ENCODE measurements around the gene RBM18. TPM values are rescaled to one million over a fixed set of nuclear protein-coding genes. Genes with fewer than 3 reads are reported as not detected.
A peak's percentile ranks its signal among the peaks of the same experiment; 100 is the strongest.

Gene RBM18
- total RNA-seq, 1 donor from 2014 or later = 63.8 TPM

DNA sequence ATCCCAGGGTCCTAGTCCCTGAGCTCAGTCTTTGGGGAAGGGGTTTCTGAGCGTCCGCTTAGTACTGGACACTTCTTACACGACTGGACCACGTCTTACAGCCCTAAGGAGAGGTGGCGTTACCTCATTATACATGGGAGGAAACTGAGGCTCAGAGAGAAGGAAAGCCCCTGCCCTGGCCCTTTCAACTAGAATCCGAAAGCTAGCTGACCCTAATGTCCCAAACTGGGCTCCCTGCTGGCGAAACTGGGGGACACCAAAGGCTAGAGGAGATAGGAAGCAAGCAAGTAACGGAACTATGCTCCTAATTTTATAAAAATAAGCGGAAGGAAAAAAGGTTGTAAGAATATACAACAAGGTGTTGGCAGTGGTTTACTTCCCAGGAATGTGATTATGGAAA is 50.1 kb downstream of the RBM18 start:
- no peaks in the 10 kb centered on the region for H3K9me3 ChIP-seq
- H3K4me1 ChIP-seq = peaks cover 7 to 13% of the 10 kb centered on the region in 2 donors
- TF ChIP-seq, protein P1, sequence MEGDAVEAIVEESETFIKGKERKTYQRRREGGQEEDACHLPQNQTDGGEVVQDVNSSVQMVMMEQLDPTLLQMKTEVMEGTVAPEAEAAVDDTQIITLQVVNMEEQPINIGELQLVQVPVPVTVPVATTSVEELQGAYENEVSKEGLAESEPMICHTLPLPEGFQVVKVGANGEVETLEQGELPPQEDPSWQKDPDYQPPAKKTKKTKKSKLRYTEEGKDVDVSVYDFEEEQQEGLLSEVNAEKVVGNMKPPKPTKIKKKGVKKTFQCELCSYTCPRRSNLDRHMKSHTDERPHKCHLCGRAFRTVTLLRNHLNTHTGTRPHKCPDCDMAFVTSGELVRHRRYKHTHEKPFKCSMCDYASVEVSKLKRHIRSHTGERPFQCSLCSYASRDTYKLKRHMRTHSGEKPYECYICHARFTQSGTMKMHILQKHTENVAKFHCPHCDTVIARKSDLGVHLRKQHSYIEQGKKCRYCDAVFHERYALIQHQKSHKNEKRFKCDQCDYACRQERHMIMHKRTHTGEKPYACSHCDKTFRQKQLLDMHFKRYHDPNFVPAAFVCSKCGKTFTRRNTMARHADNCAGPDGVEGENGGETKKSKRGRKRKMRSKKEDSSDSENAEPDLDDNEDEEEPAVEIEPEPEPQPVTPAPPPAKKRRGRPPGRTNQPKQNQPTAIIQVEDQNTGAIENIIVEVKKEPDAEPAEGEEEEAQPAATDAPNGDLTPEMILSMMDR (IDR thresholded peaks at IDR 0.05) = no peak
- no peak for DNase-seq (ENCODE audit: low spot score in 2 of 2)
- H3K36me3 ChIP-seq = no peaks in the 10 kb centered on the region
- no peak overlapping the region for H3K27ac ChIP-seq
- intact Hi-C loops (cut with DNase I) = no loop called here
- H3K27me3 ChIP-seq = peaks cover 10% of the 10 kb centered on the region
- H3K4me3 ChIP-seq = peak overlapping the region in 1 of 2 donors; percentile 61

DNA sequence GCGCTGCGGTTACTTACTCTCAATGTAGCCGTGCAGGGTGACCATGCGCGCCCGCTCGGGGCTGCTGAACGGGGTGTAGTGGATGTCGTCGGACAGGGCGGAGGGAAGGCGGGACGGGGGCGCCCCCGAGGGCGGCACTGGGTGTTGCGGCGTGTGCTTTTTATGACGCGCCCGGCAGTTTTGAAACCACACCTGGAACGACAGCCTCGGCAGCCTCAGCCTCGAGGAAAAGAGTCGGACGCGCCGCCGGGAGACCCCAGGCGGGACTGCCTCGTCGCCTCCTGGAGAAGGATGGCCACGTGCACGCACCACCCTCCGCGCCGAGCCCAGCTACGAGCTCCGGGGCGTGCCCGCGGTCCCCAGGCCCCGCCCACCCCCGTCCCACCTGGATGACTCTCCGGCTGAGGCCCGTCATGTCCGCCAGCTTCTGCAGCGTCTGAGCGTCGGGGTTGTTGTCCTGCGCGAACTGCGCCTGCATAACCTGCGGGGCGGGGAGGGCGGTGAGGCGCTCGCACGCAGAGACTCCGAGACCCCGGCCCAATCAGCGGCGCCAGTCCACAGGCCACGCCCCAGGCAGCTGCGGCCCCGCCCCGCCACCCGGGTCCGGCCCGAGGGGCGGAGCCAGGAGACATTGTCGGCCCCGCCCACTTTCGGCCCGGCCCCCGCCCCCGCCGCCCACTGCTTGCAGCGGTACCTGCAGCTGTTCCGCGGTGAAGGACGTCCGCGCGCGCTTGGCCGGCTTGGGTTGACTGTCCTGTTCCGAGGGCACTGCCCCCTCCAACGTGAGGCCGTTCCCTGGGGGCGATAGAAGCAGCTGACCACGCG is 50.8 kb downstream of the RBM18 start:
- H3K27me3 ChIP-seq = peaks cover 10% of the 10 kb centered on the region
- no peaks in the 10 kb centered on the region for H3K9me3 ChIP-seq
- H3K27ac ChIP-seq = no peak overlapping the region
- H3K4me1 ChIP-seq = peaks cover 7 to 8% of the 10 kb centered on the region in 2 donors
- TF ChIP-seq, protein P1 (IDR thresholded peaks at IDR 0.05) = no peak
- DNase-seq (ENCODE audit: low spot score in 2 of 2) = no peak
- no peaks in the 10 kb centered on the region for H3K36me3 ChIP-seq
- intact Hi-C loops (cut with DNase I) = no loop called here
- peak overlapping the region; percentile 38 to 61 for H3K4me3 ChIP-seq

DNA sequence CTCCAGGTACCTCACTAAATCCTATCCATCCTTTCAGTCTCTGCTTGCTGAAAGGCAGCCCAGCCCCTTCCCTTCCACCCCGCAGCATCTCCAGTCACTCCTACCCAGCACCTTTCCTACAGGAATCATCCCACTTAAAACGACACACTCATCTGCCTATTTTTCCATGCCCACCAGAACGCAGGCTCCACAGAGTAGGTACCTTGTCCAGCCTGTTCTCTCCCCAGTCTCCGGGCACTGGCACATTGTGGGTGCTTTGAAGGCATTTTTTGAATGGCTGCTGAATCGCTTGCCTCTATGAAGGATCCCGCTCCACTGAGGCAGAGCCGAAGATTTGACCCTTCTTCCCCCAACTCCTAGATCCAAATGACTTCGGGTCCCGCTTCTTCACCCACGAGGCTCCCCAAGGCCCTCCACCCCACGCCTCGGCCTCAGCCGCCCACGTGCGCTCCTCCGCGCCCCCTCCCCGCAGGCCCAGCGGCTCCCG is 51.5 kb downstream of the RBM18 start:
- Histone ChIP-seq H3K36me3 (no peaks in the 10 kb centered on the region), H3K27me3 (peaks cover 10% of the 10 kb centered on the region), H3K4me3 (peak overlapping the region; percentile 38 to 61), H3K9me3 (no peaks in the 10 kb centered on the region), H3K4me1 (peaks cover 7% of the 10 kb centered on the region in 2 donors), H3K27ac (no peak overlapping the region)
- intact Hi-C loops (cut with DNase I) = no loop called here
- DNase-seq (ENCODE audit: low spot score in 2 of 2) = no peak
- TF ChIP-seq, protein P1 (IDR thresholded peaks at IDR 0.05) = no peak

DNA sequence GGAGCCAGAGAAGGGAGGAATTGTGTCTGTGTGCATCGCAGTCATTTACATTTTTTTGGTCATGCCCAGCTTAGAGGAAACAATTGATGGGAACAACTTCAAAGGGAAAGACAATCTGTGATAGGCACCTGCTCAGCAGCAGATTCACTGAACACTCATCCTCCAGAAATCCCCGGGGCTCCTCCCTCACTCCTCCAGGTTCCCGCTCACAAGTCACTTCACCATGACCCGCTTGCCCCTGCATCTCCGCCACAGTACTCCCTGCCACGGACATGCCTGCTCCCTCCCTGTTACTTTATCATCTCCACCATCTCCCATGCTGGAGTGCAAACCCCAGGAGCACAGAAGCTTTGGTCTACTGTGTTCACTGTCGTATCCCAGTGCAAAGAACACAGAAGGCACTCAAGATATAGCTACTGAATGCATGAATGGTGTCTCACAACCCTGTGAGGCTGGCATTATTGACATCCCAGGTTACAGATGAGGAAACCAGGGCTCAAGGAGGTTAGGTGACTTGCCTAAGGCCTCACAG is 52.1 kb downstream of the RBM18 start:
- H3K27me3 ChIP-seq = peaks cover 10% of the 10 kb centered on the region
- no peaks in the 10 kb centered on the region for H3K9me3 ChIP-seq
- H3K36me3 ChIP-seq = no peaks in the 10 kb centered on the region
- no peak overlapping the region for H3K4me3 ChIP-seq
- DNase-seq (ENCODE audit: low spot score in 2 of 2) = no peak
- peaks cover 7% of the 10 kb centered on the region in 2 donors for H3K4me1 ChIP-seq
- H3K27ac ChIP-seq = no peak overlapping the region
- TF ChIP-seq, protein P1 (IDR thresholded peaks at IDR 0.05) = no peak
- intact Hi-C loops (cut with DNase I) = no loop called here

DNA sequence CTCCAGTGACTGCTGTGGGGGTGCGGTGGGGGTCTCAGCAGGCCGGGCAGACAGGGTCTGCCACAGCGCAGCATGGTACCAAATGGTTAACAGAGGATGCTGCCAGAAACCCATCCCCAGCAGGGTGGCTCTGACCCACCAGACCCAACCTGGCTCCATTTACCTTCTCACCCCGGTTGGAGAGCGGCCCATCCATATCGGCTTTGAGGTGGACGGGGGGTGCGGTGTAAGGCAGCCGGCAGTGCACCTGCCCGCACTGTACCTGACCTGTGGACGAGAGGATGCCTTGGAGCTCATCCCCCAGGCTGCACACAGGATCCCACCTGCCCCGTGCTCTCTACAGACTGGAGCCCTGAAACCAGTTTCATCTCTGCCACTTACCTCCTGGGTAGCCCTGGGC is 55.2 kb downstream of the RBM18 start:
- Histone ChIP-seq H3K27me3 (peaks cover 8% of the 10 kb centered on the region), H3K4me1 (peaks cover 7% of the 10 kb centered on the region in 2 donors), H3K27ac (no peak overlapping the region), H3K4me3 (no peak overlapping the region), H3K36me3 (no peaks in the 10 kb centered on the region), H3K9me3 (no peaks in the 10 kb centered on the region)
- no peak for DNase-seq (ENCODE audit: low spot score in 2 of 2)
- TF ChIP-seq, protein P1 (IDR thresholded peaks at IDR 0.05) = no peak
- intact Hi-C loops (cut with DNase I) = no loop called here
